Activated CD4-positive, CD25-positive, alpha-beta regulatory T cell (primary cell): ENCODE data around the gene FASTKD3.

Experiments used
- DNase-seq, 4 experiments: peaks; one replicate each; lab custom pipeline; 2025; lab: John Stamatoyannopoulos, UW

FASTKD3 gene

GRCh38 chr5:7849681-7850394 lies 19.0 kb downstream of the FASTKD3 start:
- no peak for DNase-seq

- DNase-seq = no peak
Measured at GRCh38 chr5:7848296-7848695, 20.5 kb downstream of the FASTKD3 start.

GRCh38 chr5:7846327-7846726 lies 22.5 kb downstream of the FASTKD3 start:
- no peak for DNase-seq

GRCh38 chr5:7845557-7845956 lies 23.3 kb downstream of the FASTKD3 start:
- DNase-seq = no peak

GRCh38 chr5:7844901-7845300 lies 23.9 kb downstream of the FASTKD3 start:
- DNase-seq = no peak

GRCh38 chr5:7842531-7842930 lies 26.3 kb downstream of the FASTKD3 start:
- DNase-seq = no peak

GRCh38 chr5:7837403-7837802 lies 31.4 kb downstream of the FASTKD3 start:
- no peak for DNase-seq

GRCh38 chr5:7834982-7835381 lies 33.8 kb downstream of the FASTKD3 start:
- no peak for DNase-seq

- no peak for DNase-seq
Measured at GRCh38 chr5:7828269-7828668, 40.6 kb downstream of the FASTKD3 start.

GRCh38 chr5:7827610-7828009 lies 41.2 kb downstream of the FASTKD3 start:
- DNase-seq = no peak

- DNase-seq = no peak
Measured at GRCh38 chr5:7825630-7826029, 43.2 kb downstream of the FASTKD3 start.

- DNase-seq = no peak
Measured at GRCh38 chr5:7824995-7825394, 43.8 kb downstream of the FASTKD3 start.

- no peak for DNase-seq
Measured at GRCh38 chr5:7823594-7823993, 45.2 kb downstream of the FASTKD3 start.

GRCh38 chr5:7822449-7822848 lies 46.4 kb downstream of the FASTKD3 start:
- DNase-seq = no peak

- DNase-seq = no peak
Measured at GRCh38 chr5:7816535-7816901, 52.3 kb downstream of the FASTKD3 start.

- DNase-seq = peak; percentile 15 to 42 (median 24)
Measured at GRCh38 chr5:7815892-7816534, 52.8 kb downstream of the FASTKD3 start.

- no peak for DNase-seq
Measured at GRCh38 chr5:7814816-7815215, 54.0 kb downstream of the FASTKD3 start.

- DNase-seq = no peak
Measured at GRCh38 chr5:7813576-7813975, 55.3 kb downstream of the FASTKD3 start.

- no peak for DNase-seq
Measured at GRCh38 chr5:7813007-7813406, 55.8 kb downstream of the FASTKD3 start.

- DNase-seq = no peak
Measured at GRCh38 chr5:7811715-7812114, 57.1 kb downstream of the FASTKD3 start.
